Stimulated activated CD4-positive, alpha-beta T cell treated with anti-CD3 and anti-CD28 coated beads, Interleukin-2, amount 100 ng/mL, for 48 hours (primary cell): ENCODE measurements around the gene IQCM.
"Not testable (repeated sequence)": the region's sequence is repeated elsewhere in the genome, so short reads cannot be mapped to it uniquely, and the experiment has no call there.

ENCODE experiments used
- DNase-seq, 2 donors: peaks; one replicate each; pipeline ENCODE4 v3.0.0-alpha.2; 2020

Gene IQCM

GRCh38 chr4:149404143-149404542 is 411.5 kb downstream of the IQCM start:
- DNase-seq, result no peak

GRCh38 chr4:149403081-149403480 is 412.6 kb downstream of the IQCM start:
- no peak for DNase-seq

- no peak for DNase-seq
Measured at GRCh38 chr4:149398993-149399392, 416.6 kb downstream of the IQCM start.

GRCh38 chr4:149370785-149371420 is 444.7 kb downstream of the IQCM start:
- no peak for DNase-seq

- no peak for DNase-seq
Measured at GRCh38 chr4:149370002-149370401, 445.6 kb downstream of the IQCM start.

GRCh38 chr4:149353241-149353640 is 462.4 kb downstream of the IQCM start:
- DNase-seq, result no peak

- DNase-seq, result no peak
Measured at GRCh38 chr4:149349541-149349940, 466.1 kb downstream of the IQCM start.

- no peak for DNase-seq
Measured at GRCh38 chr4:149347139-149347538, 468.5 kb downstream of the IQCM start.

- no peak for DNase-seq
Measured at GRCh38 chr4:149345424-149345823, 470.2 kb downstream of the IQCM start.

GRCh38 chr4:149344436-149344835 is 471.2 kb downstream of the IQCM start:
- no peak for DNase-seq

- DNase-seq, result no peak
Measured at GRCh38 chr4:149343614-149344013, 472.0 kb downstream of the IQCM start.

- not testable (repeated sequence) for DNase-seq
Measured at GRCh38 chr4:149341117-149341516, 474.5 kb downstream of the IQCM start.

- no peak for DNase-seq
Measured at GRCh38 chr4:149328161-149328560, 487.5 kb downstream of the IQCM start.

GRCh38 chr4:149322203-149322602 is 493.4 kb downstream of the IQCM start:
- DNase-seq, result no peak

- no peak for DNase-seq
Measured at GRCh38 chr4:149321438-149321837, 494.2 kb downstream of the IQCM start.

- DNase-seq, result no peak
Measured at GRCh38 chr4:149311076-149311475, 504.6 kb downstream of the IQCM start.

GRCh38 chr4:149306537-149306936 is 509.1 kb downstream of the IQCM start:
- no peak for DNase-seq
